GM21423 (cell line): ENCODE measurements around the gene MEGF11.
A peak's percentile ranks its signal among the peaks of the same experiment; 100 is the strongest.

ENCODE experiments used
- ATAC-seq: cut with Tn5 transposase; IDR thresholded peaks from one replicate; pipeline ENCODE4 v1.9.1; 2021; ENCODE audit warnings: mild to moderate bottlenecking, moderate library complexity; ENCODE audit not compliant: unreplicated experiment

The MEGF11 gene

DNA sequence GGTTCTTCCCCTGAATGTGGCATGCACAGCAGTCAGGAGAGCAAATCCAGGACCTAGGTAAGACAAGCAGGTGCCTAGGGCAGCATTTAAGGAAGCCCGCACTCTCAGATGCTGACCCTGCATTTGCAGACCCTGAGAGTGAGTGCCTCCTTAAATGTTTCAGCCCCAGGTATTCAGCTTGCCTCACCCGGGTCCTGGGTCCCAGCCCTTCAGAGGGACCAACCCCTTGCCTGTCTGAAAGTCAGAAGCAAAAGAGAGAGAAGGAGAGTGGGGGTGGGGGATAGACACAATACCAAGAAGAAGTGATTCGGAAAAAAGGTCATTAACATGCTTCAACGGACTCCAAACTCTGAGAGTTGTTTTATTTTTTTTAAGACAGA is 75.0 kb downstream of the MEGF11 start:
- ATAC-seq = no peak

DNA sequence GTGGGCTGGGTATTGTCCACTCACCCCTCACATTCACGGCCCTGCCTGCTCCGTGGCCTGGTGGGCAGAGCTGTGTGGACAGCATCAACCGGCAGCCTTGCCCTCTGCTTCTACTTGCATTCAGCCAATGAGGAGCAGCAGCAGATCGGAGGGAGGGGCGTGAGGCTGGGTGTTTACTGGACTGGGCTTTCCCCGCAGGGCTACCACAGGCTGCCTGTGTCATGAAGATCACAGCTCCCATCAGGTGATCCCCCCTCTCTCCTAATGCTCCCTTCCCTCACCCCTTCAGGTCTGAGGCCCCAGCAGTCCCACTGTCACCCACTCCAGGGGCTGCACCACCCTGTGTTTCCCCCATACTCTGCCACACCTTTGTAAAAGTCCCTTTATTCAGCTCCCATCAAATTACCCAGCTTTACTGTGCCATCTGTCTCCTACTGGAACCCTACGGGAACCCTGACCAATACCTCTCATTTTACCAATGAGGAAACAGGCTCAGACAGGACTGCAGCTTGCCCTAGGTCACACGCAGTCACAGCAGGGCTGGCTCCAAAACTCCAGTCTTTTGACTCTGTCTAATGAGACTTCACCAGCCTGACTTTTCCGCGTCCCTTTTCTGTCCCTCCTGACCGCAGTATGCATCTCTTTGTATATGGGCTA is 81.1 kb downstream of the MEGF11 start:
- no peak for ATAC-seq

DNA sequence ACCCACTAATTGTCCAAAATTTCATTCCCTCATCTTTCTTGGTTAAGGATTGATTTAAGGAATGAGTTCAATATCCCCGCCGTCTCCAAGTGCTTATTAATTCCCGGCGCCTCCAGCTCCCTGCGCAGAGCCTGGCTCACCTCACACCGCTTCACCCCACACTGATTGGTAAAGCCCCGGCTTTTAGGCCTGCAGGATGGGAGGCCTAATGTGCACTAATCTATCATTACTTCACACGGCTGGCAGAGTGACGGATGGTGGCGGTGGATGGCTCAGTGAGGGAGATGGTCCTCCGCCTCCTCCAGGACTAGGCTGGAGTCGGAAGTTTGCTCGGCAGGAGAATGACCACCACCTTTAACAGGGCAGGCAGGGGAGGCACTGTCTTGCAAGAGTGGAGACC is 81.7 kb downstream of the MEGF11 start:
- no peak for ATAC-seq

DNA sequence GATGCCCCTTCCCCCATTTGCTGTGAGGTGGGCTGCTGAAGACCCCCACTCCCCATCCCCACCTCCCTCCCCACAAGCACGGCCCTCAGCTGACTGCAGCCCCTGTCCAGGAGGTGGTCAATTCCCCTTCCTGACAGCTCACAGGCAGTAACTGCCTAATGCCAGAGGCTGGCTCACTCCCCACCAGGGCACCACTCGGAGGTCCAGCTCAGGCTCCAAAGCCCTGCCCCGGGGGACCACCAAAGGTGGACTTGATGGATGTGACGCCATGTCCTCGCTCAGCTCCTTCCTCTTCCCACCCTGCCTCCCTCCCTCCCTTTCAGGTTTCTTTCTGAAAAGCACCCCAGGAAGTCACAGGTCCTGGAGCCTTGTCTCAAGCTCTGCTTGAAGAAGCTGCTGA is 82.8 kb downstream of the MEGF11 start:
- no peak for ATAC-seq

DNA sequence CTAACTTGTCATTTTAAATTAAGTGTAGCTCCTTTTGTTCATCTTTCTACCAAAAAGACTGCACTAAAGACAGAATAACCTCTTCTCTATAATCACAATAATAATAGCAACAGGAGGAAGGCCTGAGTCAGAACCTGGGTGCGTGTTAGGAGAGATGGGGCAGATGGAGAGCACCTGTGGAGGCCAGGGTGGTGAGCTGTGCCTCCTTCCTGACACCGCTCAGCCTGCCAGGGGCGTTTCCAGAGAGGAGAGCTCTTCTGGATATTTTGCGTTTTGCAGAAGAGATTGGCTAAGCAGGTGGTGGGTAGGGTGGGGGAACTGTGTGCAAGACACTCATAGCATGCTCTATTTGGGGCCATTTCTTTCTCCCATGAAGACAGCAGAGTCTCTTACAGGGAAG is 83.5 kb downstream of the MEGF11 start:
- ATAC-seq = no peak

DNA sequence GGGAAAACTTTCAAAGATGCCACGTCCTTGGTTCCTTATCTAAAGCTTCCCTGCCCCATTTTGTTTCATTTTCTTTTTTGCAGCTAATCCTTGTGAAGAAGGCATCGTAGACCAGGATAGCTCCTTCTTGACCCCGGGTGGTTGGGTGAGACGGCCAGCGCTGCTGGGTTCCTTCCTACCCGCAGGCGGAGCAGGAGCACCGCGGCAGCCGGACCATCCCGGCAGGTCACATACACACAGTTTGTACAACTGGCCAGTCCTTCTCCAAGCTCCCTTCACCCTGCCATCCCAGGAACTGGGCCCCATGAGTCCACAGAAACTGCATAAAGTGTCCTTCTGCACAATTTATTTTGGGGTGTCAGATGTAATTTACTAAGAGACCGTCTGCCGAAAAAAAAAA is 83.9 kb downstream of the MEGF11 start:
- ATAC-seq = no peak

DNA sequence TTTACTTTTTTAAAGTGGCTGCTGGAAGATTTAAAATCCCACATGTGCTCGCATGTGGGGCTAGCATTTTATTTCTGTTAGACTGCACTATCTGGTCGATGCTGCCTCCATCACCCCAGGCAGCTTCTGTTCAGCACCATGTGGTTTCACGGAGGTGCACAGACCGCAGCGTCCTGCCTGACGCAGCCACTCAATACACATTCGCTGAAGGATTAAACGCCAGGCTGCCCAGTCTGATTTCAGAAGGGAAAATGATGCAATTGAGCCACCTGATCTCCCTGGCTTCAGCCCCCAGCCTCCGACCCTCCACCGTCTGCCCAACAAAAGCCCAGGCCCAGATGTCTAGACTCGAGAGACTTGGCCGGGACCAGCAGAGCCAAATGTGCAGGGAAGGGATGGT is 84.5 kb downstream of the MEGF11 start:
- no peak for ATAC-seq

DNA sequence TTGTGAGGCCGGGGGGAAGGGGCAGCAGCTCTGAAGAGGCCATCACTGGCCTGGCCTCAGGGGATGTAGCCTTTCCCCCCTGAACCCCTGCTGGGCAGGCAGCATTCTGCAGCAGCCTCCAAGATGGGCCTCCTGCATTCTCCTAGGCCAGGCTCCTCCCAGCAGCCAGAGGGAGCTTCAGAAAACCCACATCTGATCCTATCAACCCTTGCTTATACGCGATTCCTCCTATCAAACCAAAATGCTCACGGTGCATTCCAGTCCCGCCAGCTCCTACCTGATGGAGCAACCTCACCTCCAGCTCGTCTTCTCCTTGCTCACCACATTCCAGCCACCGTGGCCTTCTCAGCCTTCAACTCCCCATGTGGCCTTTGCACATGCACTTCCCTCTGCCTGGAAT is 85.7 kb downstream of the MEGF11 start:
- ATAC-seq = no peak

DNA sequence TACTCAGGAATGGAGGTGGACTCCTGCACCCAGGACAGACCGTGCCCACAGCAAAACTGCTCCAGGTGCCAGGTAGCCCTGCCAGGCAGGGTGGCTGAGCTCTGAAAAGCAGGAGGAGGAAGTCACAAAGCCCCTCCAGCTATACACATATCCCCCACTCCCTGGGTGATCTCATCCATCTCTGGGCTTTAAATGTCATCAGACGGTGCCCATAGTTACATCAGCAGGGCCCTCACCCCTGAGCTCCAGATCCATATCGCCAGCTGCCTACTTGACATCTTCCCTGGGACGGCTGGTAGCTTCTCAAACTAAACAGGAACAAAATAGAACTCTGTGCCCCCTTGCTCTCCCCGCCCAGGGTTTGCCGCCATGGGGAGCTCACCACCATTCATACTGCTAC is 87.7 kb downstream of the MEGF11 start:
- ATAC-seq = no peak

DNA sequence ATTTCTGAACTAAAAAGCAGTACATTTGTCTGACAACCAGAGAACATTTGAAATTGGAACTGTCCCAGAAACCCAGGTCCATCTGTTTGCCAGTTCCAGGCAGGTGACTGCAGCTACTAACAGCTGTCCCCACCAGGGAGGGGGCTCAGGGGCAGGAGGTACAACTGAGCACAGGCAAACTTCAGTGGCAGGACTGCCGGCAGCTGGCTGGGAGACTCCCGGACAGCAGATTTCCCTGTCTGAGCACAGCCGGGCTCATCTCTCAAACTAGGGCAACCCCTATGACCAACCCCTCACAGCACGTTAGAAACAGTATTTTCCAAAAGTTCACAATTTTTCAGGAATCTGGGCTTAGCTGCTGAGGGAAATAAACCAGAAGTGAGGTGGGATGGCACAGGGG is 88.8 kb downstream of the MEGF11 start:
- no peak for ATAC-seq

DNA sequence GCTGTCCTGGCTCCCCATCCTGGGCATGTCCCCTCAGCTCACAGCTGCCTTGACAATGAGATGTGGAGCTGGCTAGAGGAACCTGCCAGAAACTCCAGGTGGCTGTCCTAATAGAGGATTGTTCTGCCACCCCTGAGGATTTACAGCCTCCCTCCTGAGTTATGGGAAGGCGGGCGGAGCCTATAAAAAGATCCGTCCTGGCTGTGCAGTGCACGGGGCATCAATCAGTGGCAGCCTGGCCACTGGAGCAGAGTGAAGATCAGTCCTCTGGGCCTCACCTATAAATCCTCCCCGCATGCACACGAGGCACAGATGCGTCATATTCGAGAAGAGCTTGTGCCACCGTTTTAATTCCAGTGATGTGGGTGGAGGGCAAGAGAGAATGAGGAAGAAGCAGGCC is 90.0 kb downstream of the MEGF11 start:
- ATAC-seq = no peak

DNA sequence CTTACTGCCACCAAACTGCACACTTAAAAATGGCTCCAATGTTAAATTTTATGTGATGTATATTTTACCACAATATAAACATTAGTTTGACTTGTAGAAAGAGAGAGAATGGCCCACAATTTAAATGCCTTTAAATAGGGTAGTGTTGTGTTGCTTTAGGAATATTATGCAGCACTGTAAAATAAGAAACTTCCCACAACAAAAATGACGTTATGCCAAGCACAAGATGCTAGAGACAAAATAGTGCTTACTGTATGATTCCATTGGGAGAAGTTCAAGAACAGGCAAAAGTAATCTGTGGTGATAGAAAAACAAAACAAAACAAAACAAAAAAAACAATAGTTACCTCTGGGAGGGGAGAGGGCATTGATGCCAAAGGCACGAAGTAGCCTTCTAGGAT is 91.3 kb downstream of the MEGF11 start:
- ATAC-seq = no peak

DNA sequence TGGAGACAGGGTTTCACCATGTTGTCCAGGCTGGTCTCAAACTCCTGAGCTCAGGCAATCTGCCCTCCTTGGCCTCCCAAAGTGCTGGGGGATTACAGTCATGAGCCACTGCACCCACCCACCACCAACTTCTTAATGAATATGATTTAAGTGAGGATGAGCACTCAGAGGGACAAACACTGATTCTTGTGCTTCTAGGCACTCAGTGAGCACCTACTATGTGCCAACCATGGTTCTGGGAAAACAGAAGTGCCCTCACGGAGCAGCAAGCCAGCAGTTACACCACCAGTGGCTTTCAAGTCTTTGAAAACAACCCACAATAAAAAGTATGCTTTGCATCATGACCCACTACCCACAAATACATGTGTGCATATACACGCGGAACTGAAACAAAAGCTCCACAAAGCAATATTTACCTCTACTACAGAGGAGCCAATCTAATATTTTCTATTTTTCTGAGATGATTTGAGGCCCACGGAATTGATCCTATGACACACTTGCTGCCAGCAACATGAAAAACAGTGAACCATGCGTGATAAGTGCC is 91.9 kb downstream of the MEGF11 start:
- no peak for ATAC-seq

DNA sequence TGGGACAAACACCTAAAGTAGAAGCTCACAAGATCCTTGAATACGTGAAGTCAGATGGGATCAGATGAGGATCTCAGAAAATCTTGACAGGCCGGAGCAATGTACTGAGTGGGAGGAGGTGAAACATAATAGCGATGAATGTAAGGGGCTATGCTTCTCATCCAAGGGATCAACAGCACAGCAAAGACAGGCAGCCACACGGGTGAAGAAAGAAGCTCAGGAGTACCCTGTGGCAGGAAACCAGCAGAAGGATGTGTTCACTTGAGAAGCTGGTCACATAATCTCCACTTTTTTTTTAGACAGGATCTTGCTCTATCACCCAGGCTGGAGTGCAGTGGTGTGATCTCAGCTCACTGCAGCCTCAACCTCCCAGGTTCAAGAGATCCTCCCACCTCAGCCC is 92.4 kb downstream of the MEGF11 start:
- no peak for ATAC-seq

DNA sequence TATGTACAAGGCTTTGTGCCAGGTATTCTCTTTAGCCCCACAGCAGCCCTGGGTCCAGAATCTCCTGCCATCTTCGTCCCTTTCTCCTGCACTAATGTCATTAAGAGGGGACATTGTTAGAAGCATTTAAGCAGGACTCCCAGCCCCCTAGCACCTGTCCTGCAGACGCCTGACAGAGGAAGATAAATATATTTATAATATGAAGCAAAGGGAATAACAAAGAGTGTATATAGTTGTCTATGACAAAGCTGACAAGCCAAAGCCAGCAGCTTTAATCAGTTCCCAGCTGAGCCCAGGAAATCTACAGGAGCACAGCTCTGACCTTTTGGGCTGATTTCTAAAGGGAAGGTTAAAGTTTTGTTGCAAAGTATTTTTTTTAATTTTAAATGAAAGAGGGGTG is 96.0 kb downstream of the MEGF11 start:
- no peak for ATAC-seq

DNA sequence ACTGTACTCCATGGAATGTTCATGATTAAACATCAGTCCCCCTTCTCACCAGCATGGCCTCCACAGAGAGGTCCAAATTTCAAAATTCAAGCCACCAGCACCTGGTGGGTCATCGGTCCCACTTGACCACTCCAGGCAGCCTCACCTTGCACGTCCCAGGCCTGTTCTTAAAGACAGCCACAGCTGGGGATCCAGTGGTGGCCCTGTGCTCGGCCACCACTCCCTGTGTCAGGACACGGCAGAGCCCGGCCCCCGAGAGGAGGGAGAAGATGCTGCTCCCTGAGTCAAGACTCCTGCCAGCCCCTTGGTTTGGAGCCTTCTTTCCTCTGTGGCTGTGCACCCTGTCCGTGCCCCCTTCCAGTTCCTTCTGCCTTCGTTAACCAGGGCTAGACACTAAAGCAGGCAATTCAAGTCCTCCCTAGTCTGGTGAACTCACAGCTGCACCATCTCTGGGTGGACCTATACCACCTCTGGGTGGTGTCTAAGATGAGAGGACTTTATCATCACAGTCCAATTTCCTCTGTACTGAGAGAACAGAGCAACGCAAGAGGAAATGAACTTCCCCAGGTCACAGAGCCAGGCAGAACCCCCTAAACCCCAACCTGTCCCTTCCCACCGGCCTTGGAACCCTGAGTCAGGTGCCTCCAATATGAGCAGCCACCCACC is 97.1 kb downstream of the MEGF11 start:
- no peak for ATAC-seq

DNA sequence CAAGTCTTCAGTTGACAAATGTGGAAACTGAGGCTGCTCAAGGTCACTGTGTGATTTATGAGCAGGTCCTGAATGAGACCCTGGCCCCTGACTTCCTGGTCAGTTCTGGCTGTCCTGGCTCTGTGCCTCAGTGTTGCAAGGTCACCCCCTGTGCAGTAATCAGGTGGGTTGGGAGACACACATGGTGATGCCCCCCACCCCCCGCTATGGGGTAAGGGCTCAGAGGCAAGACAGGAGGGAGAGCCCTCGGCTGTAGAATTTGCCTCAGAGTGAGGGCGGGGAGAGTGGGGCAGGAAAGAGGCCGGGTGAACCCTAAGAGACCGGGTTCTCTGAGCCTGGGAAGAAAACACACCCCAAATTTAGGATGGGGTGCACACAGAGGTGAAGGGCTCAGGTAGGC is 98.5 kb downstream of the MEGF11 start:
- ATAC-seq = no peak

DNA sequence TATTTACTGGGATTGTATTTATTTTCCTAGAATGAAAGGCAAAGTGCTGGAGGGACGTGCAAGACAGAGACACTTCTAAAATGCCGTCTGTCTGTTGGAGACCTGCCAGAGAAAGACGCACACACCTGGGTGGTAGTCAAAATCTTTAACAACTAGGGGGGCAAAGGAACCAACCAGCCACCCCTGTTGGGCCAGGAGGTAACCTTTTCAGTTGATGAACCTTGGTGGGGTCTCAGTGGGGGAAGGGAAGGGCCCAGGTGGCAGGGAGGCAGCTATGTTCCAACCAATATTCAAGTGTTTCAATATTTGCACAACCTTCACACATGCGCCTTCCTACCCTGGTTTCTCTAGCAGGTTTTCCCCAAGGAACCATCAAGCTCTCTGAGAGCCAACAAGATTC is 99.0 kb downstream of the MEGF11 start:
- no peak for ATAC-seq

DNA sequence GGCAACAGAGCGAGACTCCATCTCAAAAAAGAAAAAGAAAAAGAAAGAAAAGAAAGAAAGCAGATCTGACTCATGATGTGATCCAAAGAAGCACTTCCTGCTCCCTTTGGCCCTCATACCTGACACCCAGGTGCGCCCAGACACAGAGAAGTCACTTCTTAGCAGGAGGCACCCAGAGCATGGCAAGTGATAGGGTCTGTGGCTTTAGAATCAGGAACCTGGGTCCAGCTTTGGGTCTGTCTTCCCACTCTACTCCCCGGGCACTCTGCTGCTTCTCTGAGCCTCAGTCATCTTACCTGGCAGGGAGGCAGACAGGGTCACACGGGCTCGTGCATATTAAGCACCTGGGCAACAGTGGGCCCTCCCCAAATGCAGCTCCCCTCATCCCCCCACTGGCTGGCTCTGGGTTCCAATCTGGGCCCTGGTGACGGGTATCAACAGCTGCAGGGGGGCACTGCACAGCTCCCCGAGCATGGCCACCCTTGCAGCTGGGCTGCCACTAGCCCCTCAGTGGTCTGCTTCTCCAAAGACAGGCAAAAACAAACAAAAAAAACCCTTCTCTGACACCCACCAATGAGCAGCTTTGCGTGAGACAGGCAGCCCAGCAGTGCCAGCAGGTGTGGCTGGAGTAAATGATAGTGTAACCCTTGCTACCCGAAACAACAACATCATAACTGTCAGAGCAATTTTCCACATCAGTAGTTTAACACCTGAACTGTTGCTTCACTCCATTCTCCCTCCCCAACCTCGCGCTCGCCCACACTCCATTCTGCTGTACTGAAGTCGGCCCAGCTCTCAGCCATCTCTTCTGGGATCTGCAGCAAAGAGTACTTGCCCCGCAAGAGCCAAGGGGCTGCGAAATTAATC is 99.8 kb downstream of the MEGF11 start:
- peak; percentile 71 for ATAC-seq

DNA sequence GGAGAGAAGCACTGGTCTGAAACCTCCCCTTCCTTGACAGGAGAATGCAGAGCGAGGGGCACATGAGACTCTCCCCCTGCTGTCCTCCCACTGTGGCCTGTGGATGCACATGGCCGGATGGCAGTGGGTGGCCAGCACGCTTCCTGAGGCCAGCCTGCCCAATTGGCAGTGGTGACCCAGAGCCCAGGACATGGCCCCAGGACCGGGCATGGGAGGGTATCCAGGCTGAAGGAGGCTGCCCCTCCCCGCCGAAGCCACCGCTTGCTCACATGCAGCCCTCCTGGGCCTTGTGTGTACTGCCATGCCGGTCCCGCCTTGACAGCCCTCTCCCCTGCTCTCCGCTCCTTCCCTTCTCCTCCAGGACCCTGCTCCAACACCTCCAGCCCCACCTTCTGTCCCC is 100.9 kb downstream of the MEGF11 start:
- ATAC-seq = no peak

DNA sequence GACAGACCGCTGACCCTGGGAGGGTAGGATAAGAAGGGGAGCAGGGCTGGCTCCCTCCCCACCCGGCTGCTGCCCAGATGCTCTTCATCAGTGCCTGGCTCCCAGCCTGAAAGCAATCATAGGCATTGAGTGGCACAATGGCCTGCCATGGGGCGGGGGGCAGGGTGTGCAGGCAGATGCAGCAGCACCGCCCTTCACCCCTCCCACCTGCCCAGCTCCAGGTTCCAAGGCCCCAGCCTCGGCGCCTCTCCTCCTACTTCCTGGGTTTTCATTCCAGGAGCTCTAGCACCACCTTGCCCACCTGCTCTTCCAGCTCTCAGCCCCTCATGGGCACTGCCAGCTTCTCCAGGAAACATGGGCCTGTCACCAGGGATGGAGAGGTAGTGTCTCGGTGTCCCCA is 101.7 kb downstream of the MEGF11 start:
- ATAC-seq = no peak

DNA sequence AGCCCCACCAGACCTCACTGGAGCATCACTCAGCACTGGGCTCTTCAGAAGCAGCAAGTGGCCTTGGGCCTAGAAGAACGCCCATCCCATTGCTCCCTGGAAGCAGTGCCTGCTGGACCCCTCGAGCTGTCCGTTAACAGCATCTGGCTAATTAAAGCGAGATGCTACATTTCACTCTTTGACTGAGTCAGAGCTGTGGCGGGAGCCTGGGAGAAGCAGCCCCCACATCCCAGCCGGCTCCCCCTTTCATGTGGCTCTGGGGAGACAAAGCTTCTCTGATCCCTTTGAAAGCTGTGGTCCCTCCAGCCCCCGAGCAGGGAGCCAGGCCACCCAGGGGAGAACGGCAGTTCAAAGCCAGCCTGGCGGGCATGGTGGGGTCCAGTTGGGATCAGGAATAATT is 103.7 kb downstream of the MEGF11 start:
- ATAC-seq = no peak
